ENCODE data around the gene SLC16A9.
A peak's percentile ranks its signal among the peaks of the same experiment; 100 is the strongest.

SLC16A9 gene

GRCh38 chr10:59704630-59705029 is 5.0 kb downstream of the SLC16A9 start:
- Histone ChIP-seq H3K9me3 (ENCODE audit: low read length) (no peaks in the 10 kb centered on the region), H3K27ac (ENCODE audit: low read depth, low read length, poor library complexity, severe bottlenecking) (no peak overlapping the region), H2AFZ (ENCODE audit: low read length) (no peak overlapping the region), H3K9ac (ENCODE audit: low read length) (no peak overlapping the region), H3K27me3 (ENCODE audit: insufficient read depth, low read length) (no peaks in the 10 kb centered on the region), H4K20me1 (ENCODE audit: insufficient read depth, low read length) (no peaks in the 10 kb centered on the region), H3F3A (ENCODE audit: insufficient read depth, low read length) (no peaks in the 10 kb centered on the region), H3K9me2 (ENCODE audit: low read depth, low read length) (no peaks in the 10 kb centered on the region), H3K79me2 (ENCODE audit: insufficient read depth, low read length) (no peaks in the 10 kb centered on the region), H3K36me3 (ENCODE audit: insufficient read depth, low read length) (no peaks in the 10 kb centered on the region), H3K4me1 (ENCODE audit: insufficient read depth, low read length, severe bottlenecking) (no peaks in the 10 kb centered on the region), H3K4me3 (ENCODE audit: low read depth, low read length, poor library complexity, severe bottlenecking) (no peak overlapping the region), H3K4me2 (ENCODE audit: low read length) (no peak overlapping the region)
- no peak for TF ChIP-seq EZH2 (IDR thresholded peaks at IDR 0.05; ENCODE audit: borderline replicate concordance, low read length)
- no peak for TF ChIP-seq CTCF (IDR thresholded peaks at IDR 0.05; ENCODE audit: low read length)

GRCh38 chr10:59702347-59702746 is 7.3 kb downstream of the SLC16A9 start:
- Histone ChIP-seq H4K20me1 (ENCODE audit: insufficient read depth, low read length) (no peaks in the 10 kb centered on the region), H3F3A (ENCODE audit: insufficient read depth, low read length) (no peaks in the 10 kb centered on the region), H2AFZ (ENCODE audit: low read length) (no peak overlapping the region), H3K79me2 (ENCODE audit: insufficient read depth, low read length) (no peaks in the 10 kb centered on the region), H3K36me3 (ENCODE audit: insufficient read depth, low read length) (no peaks in the 10 kb centered on the region), H3K4me1 (ENCODE audit: insufficient read depth, low read length, severe bottlenecking) (no peaks in the 10 kb centered on the region), H3K4me2 (ENCODE audit: low read length) (no peak overlapping the region), H3K27me3 (ENCODE audit: insufficient read depth, low read length) (no peaks in the 10 kb centered on the region), H3K9ac (ENCODE audit: low read length) (no peak overlapping the region), H3K9me2 (ENCODE audit: low read depth, low read length) (no peaks in the 10 kb centered on the region), H3K9me3 (ENCODE audit: low read length) (no peaks in the 10 kb centered on the region), H3K4me3 (ENCODE audit: low read depth, low read length, poor library complexity, severe bottlenecking) (no peak overlapping the region), H3K27ac (ENCODE audit: low read depth, low read length, poor library complexity, severe bottlenecking) (no peak overlapping the region)
- no peak for TF ChIP-seq CTCF (IDR thresholded peaks at IDR 0.05; ENCODE audit: low read length)
- no peak for TF ChIP-seq EZH2 (IDR thresholded peaks at IDR 0.05; ENCODE audit: borderline replicate concordance, low read length)

GRCh38 chr10:59700709-59701108 is 8.9 kb downstream of the SLC16A9 start:
- Histone ChIP-seq H4K20me1 (ENCODE audit: insufficient read depth, low read length) (no peaks in the 10 kb centered on the region), H3K9me3 (ENCODE audit: low read length) (no peaks in the 10 kb centered on the region), H3K4me3 (ENCODE audit: low read depth, low read length, poor library complexity, severe bottlenecking) (no peak overlapping the region), H3F3A (ENCODE audit: insufficient read depth, low read length) (no peaks in the 10 kb centered on the region), H3K9me2 (ENCODE audit: low read depth, low read length) (no peaks in the 10 kb centered on the region), H3K27me3 (ENCODE audit: insufficient read depth, low read length) (no peaks in the 10 kb centered on the region), H3K4me2 (ENCODE audit: low read length) (no peak overlapping the region), H3K4me1 (ENCODE audit: insufficient read depth, low read length, severe bottlenecking) (no peaks in the 10 kb centered on the region), H2AFZ (ENCODE audit: low read length) (no peak overlapping the region), H3K36me3 (ENCODE audit: insufficient read depth, low read length) (no peaks in the 10 kb centered on the region), H3K79me2 (ENCODE audit: insufficient read depth, low read length) (no peaks in the 10 kb centered on the region), H3K27ac (ENCODE audit: low read depth, low read length, poor library complexity, severe bottlenecking) (no peak overlapping the region), H3K9ac (ENCODE audit: low read length) (no peak overlapping the region)
- peak; percentile 31; the same call in 1 of the 2 replicates for TF ChIP-seq CTCF (IDR thresholded peaks at IDR 0.05; ENCODE audit: low read length)
- TF ChIP-seq EZH2 (IDR thresholded peaks at IDR 0.05; ENCODE audit: borderline replicate concordance, low read length): no peak
